CD14-positive monocyte (primary cell): ENCODE data around the gene AKAP6. TPM values are rescaled to one million over a fixed set of nuclear protein-coding genes. Genes with fewer than 3 reads are reported as not detected.

ENCODE experiments used
- DNase-seq, 3 donors: peaks; one replicate each; pipeline ENCODE4 v3.0.0-alpha.2; 2011 to 2022
- H2AFZ ChIP-seq: 2 replicates; pipeline ENCODE4 v1.6.0; 2012; ENCODE audit warnings: mild to moderate bottlenecking, low read depth, low read length, inconsistent platforms; ENCODE audit not compliant: insufficient read depth, poor library complexity, severe bottlenecking
- H3K27ac ChIP-seq, 2 donors: 1 replicate in 1 of 2; 2 replicates in 1 of 2; pipeline ENCODE4 v1.5.1; 2012 to 2013; ENCODE audit warnings: low read length in 2 of 2, control low read depth in 1 of 2, inconsistent platforms in 1 of 2, low read depth in 1 of 2, mild to moderate bottlenecking in 1 of 2
- H3K27me3 ChIP-seq, 2 donors: one replicate each; pipeline versions ENCODE4 v1.6.0 to v1.6.1; 2011 to 2013; ENCODE audit warnings: low read length in 2 of 2; ENCODE audit not compliant: control insufficient read depth in 2 of 2, insufficient read depth in 2 of 2
- H3K36me3 ChIP-seq, 2 donors: replicated peaks in 1 of 2; 1 replicate in 1 of 2; 2 replicates in 1 of 2; pipeline versions ENCODE4 v1.5.1 to v1.6.1; 2012 to 2013; ENCODE audit warnings: low read length in 2 of 2, control low read depth in 1 of 2, inconsistent platforms in 1 of 2, mild to moderate bottlenecking in 1 of 2; ENCODE audit not compliant: insufficient read depth in 2 of 2, control insufficient read depth in 1 of 2
- H3K4me1 ChIP-seq, 2 donors: 1 replicate in 1 of 2; 2 replicates in 1 of 2; pipeline versions ENCODE4 v1.5.1 to v1.6.1; 2012 to 2013; ENCODE audit warnings: low read length in 2 of 2, control low read depth in 1 of 2, inconsistent platforms in 1 of 2, mild to moderate bottlenecking in 1 of 2, moderate library complexity in 1 of 2; ENCODE audit not compliant: insufficient read depth in 2 of 2, control insufficient read depth in 1 of 2
- H3K4me2 ChIP-seq: replicated peaks from 2 replicates; pipeline ENCODE3; 2012; ENCODE audit warnings: low read length, moderate library complexity, mild to moderate bottlenecking; ENCODE audit not compliant: poor library complexity, severe bottlenecking; ENCODE audit errors: extremely low read depth
- H3K4me3 ChIP-seq, 3 experiments: fragments of 200-600 bp in 1 of 3; sonication (generic) in 1 of 3; replicated peaks in 1 of 3; 1 replicate in 2 of 3; 2 replicates in 1 of 3; pipeline ENCODE4 v1.5.1; 2011 to 2013; ENCODE audit warnings: low read length in 3 of 3, mild to moderate bottlenecking in 3 of 3, control low read depth in 2 of 3, low read depth in 2 of 3, inconsistent platforms in 1 of 3, moderate library complexity in 1 of 3
- H3K79me2 ChIP-seq: 2 replicates; pipeline ENCODE4 v1.6.0; 2012; ENCODE audit warnings: mild to moderate bottlenecking, control low read depth, inconsistent platforms, low read length, moderate library complexity; ENCODE audit not compliant: insufficient read depth
- H3K9ac ChIP-seq: 2 replicates; pipeline ENCODE4 v1.6.0; 2017; ENCODE audit warnings: low read length, mild to moderate bottlenecking; ENCODE audit not compliant: insufficient read depth, poor library complexity, severe bottlenecking
- H3K9me3 ChIP-seq, 2 donors: replicated peaks in 1 of 2; 1 replicate in 1 of 2; 2 replicates in 1 of 2; pipeline versions ENCODE4 v1.5.1 to v1.6.1; 2012 to 2013; ENCODE audit warnings: low read length in 2 of 2, control low read depth in 1 of 2; ENCODE audit not compliant: control insufficient read depth in 1 of 2, insufficient read depth in 1 of 2
- H4K20me1 ChIP-seq: 2 replicates; pipeline ENCODE4 v1.6.0; 2012; ENCODE audit warnings: mild to moderate bottlenecking, low read length, control low read depth, moderate library complexity; ENCODE audit not compliant: insufficient read depth
- H3K27ac Mint-ChIP-seq, 7 donors: one replicate each; pipeline ENCODE4 v1.8.0; 2020; ENCODE audit warnings: mild to moderate bottlenecking in 7 of 7, mixed read lengths in 7 of 7, moderate library complexity in 6 of 7, inconsistent platforms in 2 of 7
- H3K27me3 Mint-ChIP-seq, 3 donors: one replicate each; pipeline ENCODE4 v1.8.0; 2021 to 2022; ENCODE audit warnings: low read depth in 3 of 3, mild to moderate bottlenecking in 3 of 3, mixed read lengths in 3 of 3, moderate library complexity in 3 of 3, inconsistent platforms in 1 of 3
- H3K36me3 Mint-ChIP-seq, 2 donors: one replicate each; pipeline ENCODE4 v1.8.0; 2020; ENCODE audit warnings: mixed read lengths in 2 of 2, inconsistent platforms in 1 of 2, mild to moderate bottlenecking in 1 of 2
- H3K4me1 Mint-ChIP-seq: one replicate; pipeline ENCODE4 v1.8.0; 2020; ENCODE audit warnings: mild to moderate bottlenecking, mixed read lengths
- H3K4me3 Mint-ChIP-seq, 2 donors: one replicate each; pipeline ENCODE4 v1.8.0; 2020; ENCODE audit warnings: mild to moderate bottlenecking in 2 of 2, mixed read lengths in 2 of 2, moderate library complexity in 1 of 2
- H3K9me3 Mint-ChIP-seq, 7 donors: one replicate each; pipeline ENCODE4 v1.8.0; 2020 to 2022; ENCODE audit warnings: mixed read lengths in 7 of 7, mild to moderate bottlenecking in 6 of 7, moderate library complexity in 6 of 7, inconsistent platforms in 2 of 7
- CTCF ChIP-seq: fragments of 200-600 bp; IDR thresholded peaks from one replicate; pipeline ENCODE4 v1.8.0; 2022; ENCODE audit warnings: antibody characterized with exemption, mild to moderate bottlenecking
- WGBS: methylation state at CpG from one replicate; pipeline ENCODE4 v1.1.5; 2013; ENCODE audit warnings: missing lambda C conversion rate; ENCODE audit not compliant: insufficient coverage; 5-methylcytosine and 5-hydroxymethylcytosine counted together
- intact Hi-C, 2 donors: fragments of 100-400 bp; cut with micrococcal nuclease; formaldehyde crosslinking; loops; one replicate each; pipeline versions ENCODE4 v1.15.0 to v1.15.1; 2023
- polyA plus RNA-seq, 3 donors: library from polyadenylated mRNA; depleted of rRNA in 1 of 3; unstranded in 2 of 3; stranded (reverse) in 1 of 3; fragments of 300-500 nt in 2 of 3; fragments of >200 nt in 1 of 3; fragmentation: Illumina TruSeq in 2 of 3; gene quantifications; 1 replicate in 2 of 3; 2 replicates in 1 of 3; pipeline ENCODE4 v1.2.3, GENCODE V29; 2012 to 2021

The AKAP6 gene
- polyA plus RNA-seq, 3 donors, result not detected

- H3K4me3 Mint-ChIP-seq, result no peak overlapping the region
- Histone ChIP-seq H3K4me2 (no peak overlapping the region), H3K9ac (no peak overlapping the region), H3K27ac (no peak overlapping the region), H3K27me3 (no peaks in the 10 kb centered on the region), H4K20me1 (no peaks in the 10 kb centered on the region), H3K9me3 (no peaks in the 10 kb centered on the region), H3K36me3 (no peaks in the 10 kb centered on the region), H3K4me1 (no peaks in the 10 kb centered on the region), H3K79me2 (no peaks in the 10 kb centered on the region), H2AFZ (no peak overlapping the region), H3K4me3 (no peak overlapping the region)
- H3K9me3 Mint-ChIP-seq, result no peaks in the 10 kb centered on the region
- H3K4me1 Mint-ChIP-seq, result no peaks in the 10 kb centered on the region
- H3K27me3 Mint-ChIP-seq, result peaks cover 0 to 2% (median 0%) of the 10 kb centered on the region in 3 donors
- H3K36me3 Mint-ChIP-seq, result no peaks in the 10 kb centered on the region
- TF ChIP-seq CTCF, result no peak
- DNase-seq, result no peak
- H3K27ac Mint-ChIP-seq, result no peak overlapping the region
- WGBS, result 83% methylated on average over 1 of the region's 4 CpGs
- intact Hi-C loops, result no loop called here
These were observed 141.1 kb downstream of the AKAP6 start for GRCh38 chr14:32470161-32470715.

- peaks cover 0 to 2% (median 0%) of the 10 kb centered on the region in 3 donors for H3K27me3 Mint-ChIP-seq
- H2AFZ ChIP-seq, result no peak overlapping the region
- no peaks in the 10 kb centered on the region for H3K27me3 ChIP-seq
- WGBS, result no CpG with 5 or more reads among the region's 4 CpGs
- no peaks in the 10 kb centered on the region for H3K4me1 Mint-ChIP-seq
- H3K4me3 ChIP-seq, result no peak overlapping the region
- H3K9ac ChIP-seq, result no peak overlapping the region
- H3K36me3 ChIP-seq, result no peaks in the 10 kb centered on the region
- no peak overlapping the region for H3K27ac Mint-ChIP-seq
- no peaks in the 10 kb centered on the region for H4K20me1 ChIP-seq
- H3K27ac ChIP-seq, result no peak overlapping the region
- no peaks in the 10 kb centered on the region for H3K36me3 Mint-ChIP-seq
- H3K9me3 ChIP-seq, result no peaks in the 10 kb centered on the region
- no peaks in the 10 kb centered on the region for H3K4me1 ChIP-seq
- intact Hi-C loops, result no loop called here
- no peak overlapping the region for H3K4me2 ChIP-seq
- TF ChIP-seq CTCF, result no peak
- no peak overlapping the region for H3K4me3 Mint-ChIP-seq
- H3K9me3 Mint-ChIP-seq, result no peaks in the 10 kb centered on the region
- no peak for DNase-seq
- no peaks in the 10 kb centered on the region for H3K79me2 ChIP-seq
These were observed 142.1 kb downstream of the AKAP6 start for GRCh38 chr14:32471181-32471580.
